Central memory CD4-positive, alpha-beta T cell (primary cell): ENCODE measurements around the gene MIA2.
"Not testable (repeated sequence)": the region's sequence is repeated elsewhere in the genome, so short reads cannot be mapped to it uniquely, and the experiment has no call there.

Experiments
- DNase-seq: peaks from one replicate; pipeline ENCODE4 v3.0.0; 2022

MIA2 gene

DNA sequence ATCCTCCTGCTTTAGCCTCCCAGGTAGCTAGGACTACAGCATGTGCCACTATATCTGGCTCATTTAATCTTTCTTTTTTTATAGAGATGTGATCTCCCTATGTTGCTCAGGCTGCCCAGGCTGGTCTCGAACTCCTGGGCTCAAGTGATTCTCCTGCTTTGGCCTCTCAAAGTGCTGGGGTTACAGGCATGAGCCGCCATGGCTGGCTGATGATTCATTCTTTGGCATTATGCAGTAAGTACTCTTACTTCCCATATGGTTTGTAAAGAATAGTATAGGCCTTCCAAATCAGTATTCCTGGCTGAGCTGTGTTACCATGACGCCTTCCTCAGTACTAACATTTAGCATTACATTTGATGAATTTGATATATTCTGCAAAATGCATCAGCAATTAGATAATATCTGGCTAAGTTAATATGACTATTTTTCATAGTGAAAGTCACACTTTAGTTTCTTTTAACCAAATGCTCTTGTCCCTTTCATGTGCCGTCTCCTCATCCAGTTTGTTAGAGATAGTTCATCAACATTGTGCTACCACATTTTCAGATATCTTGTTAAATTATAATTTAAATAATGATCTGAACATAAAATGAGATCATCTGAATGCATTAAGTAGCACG is 3.2 kb upstream of the MIA2 start:
- DNase-seq = no peak

DNA sequence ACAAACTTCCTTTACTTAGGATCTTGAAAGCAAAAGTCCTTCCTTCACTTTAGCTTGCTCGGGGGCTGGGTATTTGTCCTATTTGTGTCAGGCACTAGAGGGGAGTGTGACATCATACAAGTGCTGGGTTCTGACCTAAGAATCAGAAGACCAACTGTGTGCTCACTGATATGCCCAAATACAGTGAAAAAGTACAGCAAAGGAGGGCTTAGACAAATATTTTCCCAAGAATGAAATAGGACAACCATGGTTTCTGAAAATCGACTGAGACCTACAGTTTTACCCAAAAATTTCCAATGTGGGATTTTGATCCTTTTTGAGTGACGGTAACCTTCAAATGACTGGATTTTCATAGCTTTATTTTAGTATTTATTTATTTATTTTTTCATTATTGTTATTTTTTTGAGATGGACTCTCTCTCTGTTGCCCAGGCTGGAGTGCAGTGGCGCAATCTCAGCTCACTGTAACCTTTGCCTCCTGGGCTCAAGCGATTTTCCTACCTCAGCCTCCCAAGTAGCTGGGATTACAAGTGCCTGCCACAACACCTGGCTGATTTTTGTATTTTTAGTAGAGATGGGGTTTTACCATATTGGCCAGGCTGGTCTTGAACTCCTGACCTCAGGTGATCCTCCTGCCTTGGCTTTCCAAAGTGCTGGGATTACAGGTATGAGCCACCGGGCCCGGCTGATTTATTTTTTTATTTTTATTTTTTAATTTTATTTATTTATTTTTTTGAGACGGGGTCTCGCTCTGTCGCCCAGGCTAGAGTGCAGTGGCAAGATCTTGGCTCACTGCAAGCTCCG is 1.8 kb upstream of the MIA2 start:
- DNase-seq = peak; percentile 13

DNA sequence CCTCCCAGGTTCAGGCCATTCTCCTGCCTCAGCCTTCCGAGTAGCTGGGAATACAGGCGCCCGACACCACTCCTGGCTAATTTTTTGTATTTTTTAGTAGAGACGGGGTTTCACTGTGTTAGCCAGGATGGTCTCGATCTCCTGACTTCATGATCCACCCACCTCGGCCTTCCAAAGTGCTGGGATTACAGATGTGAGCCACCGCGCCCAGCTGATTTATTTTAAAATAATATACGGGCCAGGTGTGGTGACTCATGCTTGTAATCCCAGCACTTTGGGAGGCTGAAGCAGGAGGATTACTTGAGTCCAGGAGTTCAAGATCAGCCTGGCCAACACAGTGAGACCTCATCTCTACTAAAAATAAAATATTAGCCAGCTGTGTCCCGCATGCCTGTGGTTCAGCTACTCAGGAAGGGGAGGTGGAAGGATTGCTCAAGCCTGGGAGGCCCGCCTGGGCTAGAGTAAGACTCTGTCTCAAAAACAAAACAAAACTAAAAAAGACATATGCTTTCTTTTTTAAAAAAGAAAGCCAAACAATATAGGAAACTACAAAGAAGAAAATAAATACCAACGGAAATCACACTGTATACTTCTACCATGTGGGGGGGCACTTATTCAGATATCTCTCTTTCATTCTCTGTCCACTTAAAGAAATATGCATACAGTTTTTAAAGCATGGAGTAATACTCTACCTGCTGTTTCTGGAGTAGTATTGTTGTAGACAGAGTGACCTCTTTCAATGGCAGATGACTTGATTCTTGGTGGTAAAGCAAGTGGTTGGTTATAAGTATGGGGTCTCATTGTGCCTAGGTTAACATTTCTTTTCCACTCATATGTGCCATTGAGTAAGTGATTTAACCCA is 930 bp upstream of the MIA2 start:
- DNase-seq = no peak

DNA sequence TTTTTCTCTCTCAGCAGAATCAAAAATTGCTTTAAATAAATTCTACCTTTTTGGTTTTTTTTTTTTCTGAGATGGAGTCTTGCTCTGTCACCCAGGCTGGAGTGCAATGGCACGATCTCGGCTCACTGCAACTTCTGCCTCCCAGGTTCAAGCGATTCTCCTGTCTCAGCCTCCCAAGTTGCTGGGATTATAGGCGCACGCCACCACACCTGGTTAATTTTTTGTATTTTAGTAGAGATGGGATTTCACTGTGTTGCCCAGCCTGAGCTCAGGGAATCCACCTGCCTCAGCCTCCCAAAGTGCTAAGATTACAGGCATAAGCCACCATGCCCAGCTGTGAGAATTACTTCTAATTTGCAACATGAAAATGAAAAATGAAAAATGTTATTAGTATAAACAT is 1.3 kb downstream of the MIA2 start:
- not testable (repeated sequence) for DNase-seq

DNA sequence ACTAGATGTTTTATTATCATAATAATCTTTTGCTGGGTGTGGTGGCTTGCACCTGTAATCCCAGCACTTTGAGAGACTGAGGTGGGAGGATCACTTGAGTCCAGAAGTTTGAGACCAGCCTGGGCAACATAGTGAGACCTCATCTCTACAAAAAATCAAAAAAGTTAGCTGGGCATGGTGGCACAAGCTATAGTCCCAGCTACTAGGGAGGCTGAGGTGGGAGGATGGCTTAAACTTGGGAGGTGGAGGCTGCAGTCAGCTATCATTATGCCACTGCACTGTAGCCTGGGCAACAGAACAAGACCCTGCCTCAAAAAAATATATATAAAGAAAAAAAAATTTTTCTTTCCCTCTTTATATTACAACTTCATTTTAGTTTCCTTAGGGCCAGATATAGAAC is 1.8 kb downstream of the MIA2 start:
- not testable (repeated sequence) for DNase-seq

DNA sequence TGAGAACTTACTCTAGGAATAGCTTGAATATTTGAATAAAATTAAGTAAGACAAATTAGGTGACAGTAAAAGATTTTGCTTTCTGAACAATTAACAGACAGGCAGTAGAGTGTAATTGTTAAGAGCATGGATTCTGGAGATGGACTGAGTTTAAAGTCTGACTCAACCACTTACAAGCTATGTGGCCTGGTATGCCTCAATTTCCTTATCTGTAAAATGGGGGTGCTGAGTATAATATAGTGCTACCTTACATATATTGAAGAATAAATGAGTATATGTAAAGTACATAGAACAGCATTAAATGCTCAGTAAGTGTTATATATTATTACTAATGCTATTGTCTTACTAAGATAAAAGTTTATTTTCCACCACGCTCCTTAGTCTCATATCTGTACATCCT is 7.1 kb downstream of the MIA2 start:
- no peak for DNase-seq

DNA sequence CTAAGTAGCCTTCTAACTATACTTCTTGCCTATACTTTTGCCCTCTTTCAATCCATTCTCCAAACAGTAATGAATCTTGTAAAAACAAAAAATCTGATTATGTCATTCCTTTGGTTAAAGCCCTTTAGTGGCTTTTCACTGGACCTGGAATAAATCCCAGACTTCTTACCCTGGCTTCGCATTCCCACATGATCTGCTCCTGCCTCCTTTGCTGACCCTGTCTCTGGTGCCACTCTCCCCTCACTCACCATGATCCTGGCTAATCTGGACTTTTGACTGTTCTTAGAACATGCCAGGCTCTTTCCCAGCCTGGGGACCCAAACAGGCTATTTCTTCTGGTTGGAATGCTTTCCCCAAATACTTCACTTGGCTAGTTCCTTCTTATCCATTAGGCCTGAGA is 7.9 kb downstream of the MIA2 start:
- DNase-seq = no peak

DNA sequence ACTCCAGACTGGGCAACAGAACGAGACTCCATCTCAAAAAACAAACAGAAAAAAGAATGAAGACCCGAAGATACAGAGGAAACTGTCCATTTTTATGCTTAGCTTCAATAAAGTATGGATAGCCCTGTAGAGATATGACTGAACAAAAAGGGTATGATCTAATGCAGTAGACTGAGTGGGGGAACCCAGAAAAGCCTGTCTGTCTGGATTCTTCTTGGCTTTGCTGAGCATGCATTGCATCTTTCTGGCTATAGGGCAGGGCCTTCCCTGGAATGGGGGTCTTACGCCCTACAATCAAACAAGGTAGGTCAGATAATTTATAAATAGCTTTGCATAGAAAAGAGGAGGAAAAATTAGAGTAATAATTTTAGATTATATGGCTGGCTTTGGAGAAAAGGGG is 10.1 kb downstream of the MIA2 start:
- no peak for DNase-seq

DNA sequence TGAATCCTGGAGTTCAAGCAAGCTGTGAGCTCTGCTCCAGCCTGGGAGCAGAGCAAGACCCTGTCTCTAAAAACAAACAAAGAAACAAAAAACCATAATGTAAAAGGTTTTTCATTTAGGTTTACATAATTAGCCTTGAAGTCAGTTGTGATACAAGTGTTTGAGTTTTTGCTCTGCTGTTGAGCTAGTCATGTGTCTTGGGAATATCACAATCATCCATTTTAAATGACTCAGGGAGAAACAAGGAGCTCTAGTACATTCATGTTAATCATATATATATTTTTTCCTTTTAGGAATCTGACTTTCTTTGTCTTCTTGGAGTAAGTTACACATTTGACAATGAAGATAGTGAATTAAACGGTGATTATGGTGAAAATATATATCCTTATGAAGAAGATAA is 12.9 kb downstream of the MIA2 start:
- no peak for DNase-seq

DNA sequence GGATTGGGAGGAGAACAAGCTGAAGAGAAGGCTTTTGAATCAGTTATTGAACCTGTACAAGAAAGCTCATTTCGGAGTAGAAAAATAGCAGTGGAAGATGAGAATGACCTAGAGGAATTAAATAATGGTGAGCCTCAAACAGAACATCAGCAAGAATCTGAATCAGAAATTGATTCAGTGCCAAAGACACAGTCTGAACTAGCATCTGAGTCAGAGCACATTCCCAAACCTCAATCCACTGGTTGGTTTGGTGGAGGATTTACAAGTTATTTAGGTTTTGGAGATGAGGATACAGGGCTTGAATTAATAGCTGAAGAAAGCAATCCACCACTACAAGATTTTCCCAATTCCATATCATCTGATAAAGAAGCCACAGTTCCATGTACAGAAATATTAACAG is 13.5 kb downstream of the MIA2 start:
- no peak for DNase-seq

DNA sequence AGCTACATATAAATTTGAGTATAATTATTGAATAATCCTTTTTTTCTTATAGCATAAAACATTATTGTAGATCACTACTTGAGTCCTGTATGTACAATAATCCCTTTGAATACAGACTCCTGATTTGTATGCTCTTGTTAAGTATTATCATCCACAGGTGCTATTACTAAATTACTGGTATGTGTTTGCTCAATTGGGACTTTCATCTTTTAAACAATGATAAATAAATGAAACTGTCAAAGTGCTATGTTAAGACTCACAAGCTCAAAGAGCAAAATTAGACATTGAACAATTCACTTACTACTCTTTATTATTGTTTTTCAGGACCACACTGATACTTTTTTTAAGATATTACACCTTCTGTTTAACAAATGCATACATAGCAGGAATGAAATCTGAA is 17.8 kb downstream of the MIA2 start:
- DNase-seq = no peak

DNA sequence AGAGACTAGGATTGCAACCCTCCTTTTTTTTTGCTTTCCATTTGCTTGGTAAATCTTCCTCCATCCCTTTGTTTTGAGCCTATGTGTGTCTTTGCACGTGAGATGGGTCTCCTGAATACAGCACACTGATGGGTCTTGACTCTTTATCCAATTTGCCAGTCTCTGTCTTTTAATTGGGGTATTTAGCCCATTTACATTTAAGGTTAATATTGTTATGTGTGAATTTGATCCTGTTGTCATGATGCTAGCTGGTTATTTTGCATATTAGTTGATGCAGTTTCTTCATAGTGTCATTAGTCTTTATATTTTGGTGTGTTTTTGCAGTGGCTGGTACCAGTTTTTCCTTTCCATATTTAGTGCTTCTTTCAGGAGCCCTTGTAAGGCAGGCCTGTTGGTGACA is 23.7 kb downstream of the MIA2 start:
- not testable (repeated sequence) for DNase-seq

DNA sequence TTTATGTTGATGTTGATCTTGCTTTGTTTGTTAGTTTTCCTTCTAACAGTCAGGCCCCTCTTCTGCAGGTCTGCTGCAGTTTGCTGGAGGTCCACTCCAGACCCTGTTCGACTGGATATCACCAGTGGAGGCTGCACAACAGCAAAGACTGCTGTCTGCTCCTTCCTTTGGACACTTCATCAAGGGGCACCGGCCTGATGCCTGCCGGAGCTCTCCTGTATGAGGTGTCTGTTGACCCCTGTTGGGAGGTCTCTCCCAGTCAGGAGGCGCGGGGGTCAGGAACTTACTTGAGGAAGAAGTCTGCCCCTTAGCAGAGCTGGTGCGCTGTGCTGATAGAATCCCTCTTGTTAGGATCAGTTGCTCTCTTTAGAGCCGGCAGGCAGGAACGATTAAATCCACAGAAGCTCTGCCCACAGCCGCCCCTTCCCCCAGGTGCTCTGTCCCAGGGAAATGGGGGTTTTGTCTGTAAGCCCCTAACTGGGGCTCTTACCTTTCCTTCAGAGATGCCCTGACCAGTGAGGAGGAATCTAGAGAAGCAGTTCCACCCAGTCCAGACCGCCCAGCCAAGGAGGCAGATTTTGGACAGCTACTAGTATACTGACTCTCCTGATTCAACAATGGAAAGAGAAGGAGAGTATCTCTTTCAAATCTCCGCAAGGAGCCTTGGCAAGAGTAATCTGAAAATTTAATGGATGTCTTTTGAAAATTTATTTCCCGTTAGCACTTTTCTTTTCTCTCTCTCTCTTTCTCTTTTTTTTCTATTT is 25.2 kb downstream of the MIA2 start:
- DNase-seq = no peak

DNA sequence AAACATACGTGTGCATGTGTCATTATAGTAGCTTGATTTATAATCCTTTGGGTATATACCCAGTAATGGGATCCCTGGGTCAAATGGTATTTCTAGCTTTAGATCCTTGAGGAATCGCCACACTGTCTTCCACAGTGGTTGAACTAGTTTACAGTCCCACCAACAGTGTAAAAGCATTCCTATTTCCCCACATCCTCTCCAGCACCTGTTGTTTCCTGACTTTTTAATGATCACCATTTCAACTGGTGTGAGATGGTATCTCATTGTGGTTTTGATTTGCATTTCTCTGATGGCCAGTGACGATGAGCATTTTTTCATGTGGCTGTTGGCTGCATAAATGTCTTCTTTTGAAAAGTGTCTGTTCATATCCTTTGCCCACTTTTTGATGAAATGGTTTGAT is 26.4 kb downstream of the MIA2 start:
- not testable (repeated sequence) for DNase-seq

DNA sequence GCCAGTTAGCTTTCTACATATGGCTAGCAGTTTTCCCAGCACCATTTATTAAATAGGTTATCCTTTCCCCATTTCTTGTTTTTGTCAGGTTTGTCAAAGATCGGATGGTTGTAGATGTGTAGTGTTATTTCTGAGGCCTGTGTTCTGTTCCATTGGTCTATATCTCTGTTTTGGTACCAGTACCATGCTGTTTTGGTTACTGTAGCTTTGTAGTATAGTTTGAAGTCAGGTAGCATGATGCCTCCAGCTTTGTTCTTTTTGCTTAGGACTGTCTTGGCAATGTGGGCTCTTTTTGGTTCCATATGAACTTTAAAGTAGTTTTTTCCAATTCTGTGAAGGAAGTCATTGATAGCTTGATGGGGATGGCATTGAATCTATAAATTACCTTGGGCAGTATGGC is 28.5 kb downstream of the MIA2 start:
- DNase-seq = not testable (repeated sequence)

DNA sequence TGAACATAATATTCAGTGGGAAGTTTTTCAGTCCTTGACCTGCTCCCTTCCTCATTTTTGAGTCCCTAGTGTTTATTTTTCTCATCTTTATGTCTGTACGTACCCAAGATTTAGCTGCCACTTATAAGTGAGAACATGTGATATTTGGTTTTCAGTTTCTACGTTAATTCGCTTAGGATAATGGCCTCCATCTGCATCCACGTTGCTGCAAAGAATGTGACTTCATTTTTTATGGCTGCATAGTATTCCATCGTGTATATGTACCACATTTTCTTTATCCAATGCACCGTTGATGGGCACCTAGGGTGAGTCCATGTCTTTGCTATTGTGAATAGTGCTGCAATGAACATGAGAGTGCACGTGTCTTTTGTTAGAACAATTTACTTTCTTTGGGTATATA is 30.3 kb downstream of the MIA2 start:
- no peak for DNase-seq

DNA sequence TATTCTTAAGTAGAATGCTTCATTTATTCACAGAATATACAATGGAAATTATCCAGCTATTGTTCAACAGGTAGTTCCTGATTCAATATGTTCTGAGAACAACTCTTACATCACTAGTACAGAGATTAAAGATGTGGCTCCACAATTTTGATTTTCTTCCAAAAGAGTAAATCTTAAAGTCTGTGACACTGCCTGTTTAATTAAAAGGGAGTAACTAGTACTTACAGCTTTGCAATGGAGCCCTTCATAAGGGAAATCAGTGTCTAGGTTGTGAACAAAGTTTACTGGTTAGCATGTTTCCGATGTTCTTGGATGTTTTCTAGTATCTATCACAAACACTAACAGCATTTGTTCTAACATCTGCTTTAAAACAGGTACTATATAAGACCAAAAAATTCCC is 30.8 kb downstream of the MIA2 start:
- no peak for DNase-seq

DNA sequence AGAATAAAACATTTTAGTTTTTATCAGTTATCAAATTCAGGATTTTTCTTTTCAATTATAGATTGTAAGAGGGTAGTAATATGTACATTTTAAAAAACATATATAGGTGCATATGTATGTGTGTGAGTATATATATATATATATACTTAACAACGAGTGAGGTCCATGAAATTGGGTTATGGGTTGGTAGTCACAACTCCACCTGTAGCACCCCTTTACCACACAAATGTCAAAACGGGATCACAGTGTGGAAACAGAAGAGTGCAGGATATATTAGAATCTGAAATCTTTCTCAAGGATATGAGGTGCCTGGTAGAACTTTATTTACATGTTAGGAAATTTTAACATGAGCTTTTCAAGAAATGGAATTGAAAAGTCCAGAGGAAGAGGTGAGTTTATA is 31.3 kb downstream of the MIA2 start:
- DNase-seq = no peak

DNA sequence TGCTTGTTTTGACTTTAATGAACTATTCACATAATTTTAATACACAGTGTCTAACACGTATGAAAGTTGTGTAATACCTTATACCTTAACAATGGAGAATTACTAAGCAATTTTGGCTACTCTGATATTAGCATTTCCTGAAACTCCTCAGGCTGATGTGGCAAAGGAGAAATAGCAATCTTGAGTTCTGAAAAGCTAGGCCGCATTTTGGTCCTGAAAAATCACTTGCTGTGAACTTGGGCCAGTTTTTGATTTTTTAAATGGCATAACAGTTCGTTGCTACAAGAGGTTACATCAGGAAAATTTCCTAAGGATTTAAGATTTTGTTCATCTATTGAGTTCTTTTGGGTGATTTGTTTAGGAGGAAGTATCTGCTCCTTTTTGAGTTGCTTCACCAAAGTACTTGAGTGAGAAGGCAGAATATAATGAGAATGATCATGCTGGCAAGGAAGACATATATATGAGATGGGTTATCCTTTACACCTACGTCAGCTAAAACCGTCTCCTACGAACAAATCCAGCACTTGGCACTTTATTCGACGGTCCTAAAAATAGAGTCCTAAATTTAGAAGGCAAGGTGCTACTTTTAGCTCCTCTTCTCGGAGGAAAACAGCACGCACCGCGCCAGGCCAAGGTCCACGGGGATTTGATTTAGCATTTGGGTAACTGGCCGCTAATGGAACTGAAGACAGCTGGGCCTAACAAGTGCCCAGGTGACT is 32.2 kb downstream of the MIA2 start:
- no peak for DNase-seq

DNA sequence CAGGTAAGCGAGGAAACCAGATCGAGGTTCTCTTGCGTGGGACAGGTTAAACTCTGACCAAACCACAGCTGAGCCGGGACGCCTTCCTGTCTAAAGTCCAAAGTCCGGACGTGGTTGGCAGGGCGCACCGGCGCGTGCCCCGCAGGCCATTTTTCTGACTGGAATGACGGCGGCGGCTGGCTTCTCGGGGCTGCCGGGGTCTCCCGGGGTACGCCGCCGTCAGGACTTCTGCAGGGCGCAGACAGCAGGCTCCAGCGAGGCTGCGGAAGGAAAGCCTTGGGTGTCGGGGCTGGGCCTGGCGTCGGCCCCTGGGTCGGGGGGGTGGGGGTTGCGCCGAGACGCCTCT is 32.8 kb downstream of the MIA2 start:
- no peak for DNase-seq

DNA sequence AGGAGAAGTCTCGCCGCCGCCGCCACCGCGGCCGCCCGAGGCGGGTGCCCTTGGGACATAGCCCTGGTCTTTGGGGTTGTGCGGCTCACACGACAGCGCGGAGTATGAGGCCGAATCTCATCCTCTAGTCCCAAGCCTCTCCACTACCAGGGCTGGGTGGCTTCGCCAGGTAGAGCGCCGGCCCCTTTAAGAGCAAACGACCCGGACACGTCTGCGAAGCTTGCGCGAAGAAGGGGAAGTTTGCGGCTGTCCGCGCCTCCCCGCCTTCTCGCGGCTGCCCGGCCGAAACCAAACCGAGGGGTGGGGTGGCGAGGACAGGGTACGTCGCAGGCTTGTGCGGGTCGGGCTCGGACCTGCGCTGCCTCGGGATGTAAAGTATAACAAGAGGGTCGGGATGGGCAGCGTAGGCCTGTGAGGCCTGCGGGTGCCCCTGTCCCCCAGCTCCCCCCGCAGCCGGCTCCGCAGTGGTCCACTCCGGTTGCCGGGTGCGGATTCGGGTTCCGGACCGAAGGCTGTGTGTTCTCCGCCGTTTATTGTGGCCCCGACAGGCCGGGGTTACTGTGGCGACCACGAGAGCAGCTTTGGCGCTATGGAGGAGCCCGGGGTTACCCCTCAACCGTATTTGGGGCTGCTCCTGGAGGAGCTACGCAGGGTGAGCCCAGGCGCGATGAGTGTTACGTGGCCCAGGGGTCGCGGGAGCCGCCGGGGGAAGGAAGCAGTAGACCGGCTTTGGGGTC is 33.3 kb downstream of the MIA2 start:
- peak; percentile 77 for DNase-seq

DNA sequence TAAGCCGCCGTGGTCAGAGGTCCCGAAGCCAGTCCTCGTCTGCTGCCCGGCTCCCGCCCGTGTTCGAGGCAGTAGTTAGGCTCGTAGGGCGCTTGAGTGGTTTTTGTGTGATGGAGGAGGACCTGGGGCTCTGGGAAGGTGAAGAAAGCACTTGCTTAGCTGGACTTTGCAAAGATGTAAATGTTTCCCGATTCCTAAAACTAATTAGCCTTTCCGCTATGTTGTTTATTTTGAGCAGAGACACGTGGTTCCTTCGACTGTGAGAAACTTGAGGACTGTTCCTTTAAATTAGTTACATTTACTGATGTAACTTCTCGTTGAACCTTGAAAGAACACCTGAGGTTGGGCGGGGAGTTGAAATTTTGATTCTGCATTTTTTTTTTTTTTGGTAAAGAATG is 33.9 kb downstream of the MIA2 start:
- DNase-seq = peak; percentile 35
